DMS53 treated with DMSO at 0.1 percent for 48 hours (cell line): Measurements from ENCODE around the gene TGM4.
"Not testable (repeated sequence)": the region's sequence is repeated elsewhere in the genome, so short reads cannot be mapped to it uniquely, and the experiment has no call there.

Experiments used
- DNase-seq: peaks from one replicate; lab custom pipeline; 2025; ENCODE audit not compliant: unreplicated experiment; lab: John Stamatoyannopoulos, UW

Gene TGM4

GRCh38 chr3:44874308-44874707, at the start of gene TGM4:
TGM4 (plus strand) TSS chr3:44874608; CDS start chr3:44874679, 71 bp downstream.
- no peak for DNase-seq

DNA sequence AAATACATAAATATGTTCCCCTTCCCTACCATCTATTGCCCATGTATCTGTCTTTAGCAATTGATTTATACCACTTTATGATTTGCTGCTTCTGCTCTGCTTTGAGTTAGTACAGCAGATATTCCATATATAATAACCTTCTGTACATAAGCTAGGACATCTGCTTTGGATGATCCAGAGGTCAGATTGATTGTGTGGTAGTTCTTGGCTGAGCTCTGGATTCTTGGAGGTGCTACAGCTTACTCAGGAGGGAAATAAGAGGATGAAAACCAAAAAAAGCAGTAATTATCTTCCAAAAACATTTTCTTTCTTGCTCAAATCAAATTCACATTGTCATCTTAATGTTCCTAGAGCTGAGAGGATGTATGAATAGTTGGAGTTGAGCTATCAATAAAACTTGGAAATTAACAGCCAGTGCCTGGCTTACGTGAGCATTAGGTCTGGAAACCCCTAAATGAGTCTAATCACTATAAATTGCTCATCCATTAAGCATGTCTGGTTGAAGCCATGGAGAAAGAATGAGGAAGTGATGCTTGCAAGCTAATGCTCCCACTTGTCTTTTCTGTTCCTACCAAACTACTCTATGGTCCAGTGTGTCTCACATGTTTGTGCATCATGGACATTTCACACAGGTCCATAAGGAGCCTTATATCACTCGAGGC, 49.0 kb upstream of the TGM4 start:
- DNase-seq, result no peak

DNA sequence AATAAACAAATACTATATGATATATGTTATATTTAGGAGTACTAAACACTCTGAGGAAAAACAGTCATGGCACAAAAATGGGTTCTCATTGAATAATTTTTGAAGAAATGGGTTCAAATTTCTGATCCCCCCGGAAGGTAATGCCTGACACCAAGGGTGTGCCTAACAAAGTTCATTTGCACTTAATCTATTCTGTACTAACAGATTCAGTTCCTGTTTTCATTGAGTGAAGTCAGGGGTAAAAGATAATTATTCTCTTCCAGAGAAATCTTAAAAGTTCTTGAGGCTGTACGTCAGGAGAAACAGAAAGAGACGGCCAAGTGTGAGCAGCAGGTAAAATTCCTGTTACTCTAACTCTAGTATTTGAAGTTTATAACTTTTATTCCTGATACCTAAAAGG, 47.2 kb upstream of the TGM4 start:
- DNase-seq, result no peak

DNA sequence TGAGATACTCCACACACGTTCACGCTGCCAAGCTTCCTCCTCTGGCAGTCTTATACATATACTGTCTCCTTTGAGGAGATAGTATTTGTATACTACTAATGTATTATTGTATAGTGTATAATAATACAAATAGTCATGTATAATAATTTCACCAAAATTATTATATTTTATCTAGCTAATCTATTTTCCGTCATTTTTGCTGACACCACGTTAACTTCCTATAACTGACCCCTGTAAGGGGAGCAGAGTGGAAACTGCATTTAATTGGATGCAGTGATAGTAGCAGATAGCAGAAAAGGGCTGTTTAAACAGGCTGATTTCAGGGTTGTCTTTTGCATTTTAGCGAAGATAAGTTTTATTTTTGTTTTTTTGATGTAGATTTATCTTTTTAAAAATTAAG, 43.2 kb upstream of the TGM4 start:
- DNase-seq, result no peak

GRCh38 chr3:44832032-44832431, 42.4 kb upstream of the TGM4 start:
- no peak for DNase-seq

- DNase-seq, result no peak
These were observed 41.4 kb upstream of the TGM4 start for GRCh38 chr3:44832965-44833364.

- DNase-seq, result no peak
These were observed 41.0 kb upstream of the TGM4 start for GRCh38 chr3:44833394-44833793.

GRCh38 chr3:44835684-44836083, 38.7 kb upstream of the TGM4 start:
- no peak for DNase-seq

- DNase-seq, result no peak
These were observed 32.0 kb upstream of the TGM4 start for GRCh38 chr3:44842376-44842775.

DNA sequence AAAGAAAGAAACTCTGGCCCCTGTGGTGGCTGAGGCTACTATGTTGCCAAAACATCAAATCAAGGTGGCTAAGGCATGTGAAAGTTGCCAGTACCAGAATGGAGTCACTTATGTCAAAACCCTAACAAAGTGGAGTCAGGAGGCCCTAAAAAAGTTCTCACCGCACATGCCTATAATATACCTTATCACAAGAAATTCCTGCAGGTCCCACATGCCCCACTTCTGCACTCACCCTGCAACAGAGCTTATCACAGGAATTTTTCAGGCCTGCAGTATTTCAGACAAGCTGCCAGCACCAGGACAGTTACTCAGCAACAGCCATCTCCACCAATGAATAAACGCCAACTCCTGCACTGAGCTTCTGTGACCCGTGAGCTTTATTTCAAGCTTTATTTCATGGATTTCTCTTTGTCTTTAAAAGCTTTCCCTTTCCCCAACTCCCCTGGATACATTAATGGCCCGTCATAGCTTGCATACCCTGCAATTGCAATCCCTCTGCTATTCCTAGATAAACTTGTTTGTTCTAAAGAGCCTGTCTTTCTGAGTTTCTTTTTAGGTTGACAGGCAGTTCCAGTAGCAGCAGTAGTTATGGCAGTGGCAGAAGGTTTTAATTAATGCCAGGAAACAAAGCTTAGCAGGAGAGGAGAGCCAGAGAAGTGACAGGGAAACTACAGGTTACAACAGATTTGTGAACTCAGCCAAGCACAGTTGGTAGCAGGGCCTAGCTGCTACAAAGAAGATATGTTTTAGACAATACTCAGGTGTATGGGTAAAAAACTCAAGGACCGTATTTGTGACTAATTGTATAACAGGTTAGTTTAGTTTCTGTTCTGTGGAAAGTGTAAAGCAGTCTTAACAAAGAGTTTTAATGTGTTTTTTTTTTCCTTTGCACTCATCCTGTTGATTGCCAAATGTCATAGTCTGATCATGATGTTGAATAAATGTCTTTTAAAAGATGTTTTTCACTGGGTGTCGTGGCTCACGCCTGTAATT, 28.6 kb upstream of the TGM4 start:
- no peak for DNase-seq

- no peak for DNase-seq
These were observed 25.8 kb upstream of the TGM4 start for GRCh38 chr3:44848634-44849033.

DNA sequence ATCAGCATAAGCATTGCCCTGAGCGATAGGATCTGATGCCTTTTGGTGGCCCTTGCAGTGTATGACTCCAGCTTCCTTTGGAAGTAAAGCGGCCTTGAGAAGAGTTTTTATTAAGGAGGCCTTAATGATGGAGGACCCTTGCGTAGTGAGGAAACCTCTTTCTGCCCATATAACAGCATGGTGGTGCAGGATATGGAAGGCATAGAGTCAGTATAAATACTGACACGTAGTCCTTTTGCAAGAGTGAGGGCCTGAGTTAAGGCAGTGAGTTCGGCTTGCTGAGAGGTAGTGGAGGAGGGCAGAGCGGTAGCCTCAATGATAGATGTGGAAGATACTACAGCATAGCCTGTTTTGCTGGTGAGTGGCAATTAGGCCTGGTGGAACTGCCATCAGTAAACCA, 17.7 kb upstream of the TGM4 start:
- not testable (repeated sequence) for DNase-seq

GRCh38 chr3:44860117-44860516, 14.3 kb upstream of the TGM4 start:
- DNase-seq, result no peak

GRCh38 chr3:44861412-44862225, 12.8 kb upstream of the TGM4 start, which contains the start of gene TMEM42:
TMEM42 (plus strand) TSS chr3:44861912; CDS start chr3:44861925, 13 bp downstream.
- DNase-seq, result peak; percentile 38

- no peak for DNase-seq
These were observed 12.2 kb upstream of the TGM4 start for GRCh38 chr3:44862226-44862637.

GRCh38 chr3:44865272-44866035, 9.0 kb upstream of the TGM4 start:
- DNase-seq, result no peak

DNA sequence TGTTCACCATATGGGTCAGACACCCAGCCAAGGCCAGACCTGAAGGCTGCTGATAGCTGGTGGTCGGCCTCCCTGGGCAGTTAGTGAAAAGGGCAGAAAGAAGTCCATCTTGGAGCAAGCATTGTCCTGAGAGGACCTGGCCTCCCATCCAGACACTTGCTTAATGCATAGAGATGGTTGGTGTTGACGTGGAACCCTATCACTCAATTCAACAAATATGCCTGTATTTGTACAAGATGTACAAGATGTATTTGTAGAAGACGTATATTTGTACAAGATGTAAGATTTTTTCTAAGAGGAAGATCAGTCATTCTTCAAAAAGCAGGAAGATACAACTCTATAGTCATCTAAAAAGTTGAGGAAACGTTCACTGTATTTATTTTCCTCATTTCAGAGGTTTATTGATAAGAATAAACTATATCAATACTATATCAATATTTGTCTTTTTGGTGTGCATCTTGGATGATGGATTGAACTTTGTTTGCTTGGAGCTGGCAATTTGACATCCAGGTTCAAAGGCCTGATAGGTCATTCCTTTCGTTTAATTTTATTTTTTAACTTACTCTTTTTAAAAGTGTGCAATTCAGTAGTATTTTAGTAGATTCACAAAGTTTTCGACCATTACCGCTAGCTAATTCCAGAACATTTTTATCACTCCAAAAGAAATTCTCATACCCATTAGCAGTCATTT, 6.8 kb upstream of the TGM4 start:
- DNase-seq, result no peak

DNA sequence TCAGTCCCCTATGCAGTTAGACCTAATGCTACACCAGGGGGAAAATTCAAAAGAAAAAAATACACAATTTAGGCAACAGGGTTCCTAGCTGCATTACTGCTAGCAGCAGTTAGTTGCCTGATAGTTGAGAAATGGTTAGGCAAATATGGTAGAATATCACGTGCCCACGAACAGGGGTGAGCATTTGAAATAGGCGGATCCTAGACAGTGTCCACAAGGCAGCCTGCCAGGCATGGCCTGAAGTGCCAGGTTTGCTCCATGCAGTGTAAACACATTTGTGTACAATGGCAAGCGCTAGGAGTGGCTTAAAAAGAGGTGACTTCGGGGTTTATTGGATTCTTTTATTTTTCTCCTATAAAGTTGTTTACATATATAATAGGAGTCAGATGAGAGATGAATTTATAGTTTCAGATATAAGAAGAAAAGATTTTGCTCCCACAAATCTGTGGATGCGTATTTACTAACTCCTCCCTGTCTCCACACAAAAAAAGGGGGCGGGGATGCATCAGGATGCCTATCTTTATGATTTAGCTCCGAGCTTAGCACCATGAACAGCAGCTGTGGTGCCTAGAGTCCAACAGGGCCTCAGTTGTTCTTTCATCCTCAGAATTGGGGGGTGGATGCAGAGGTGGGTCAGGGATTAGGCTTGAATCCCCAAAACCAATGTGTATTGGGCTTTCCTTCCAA, 3.9 kb upstream of the TGM4 start:
- DNase-seq, result peak; percentile 39

DNA sequence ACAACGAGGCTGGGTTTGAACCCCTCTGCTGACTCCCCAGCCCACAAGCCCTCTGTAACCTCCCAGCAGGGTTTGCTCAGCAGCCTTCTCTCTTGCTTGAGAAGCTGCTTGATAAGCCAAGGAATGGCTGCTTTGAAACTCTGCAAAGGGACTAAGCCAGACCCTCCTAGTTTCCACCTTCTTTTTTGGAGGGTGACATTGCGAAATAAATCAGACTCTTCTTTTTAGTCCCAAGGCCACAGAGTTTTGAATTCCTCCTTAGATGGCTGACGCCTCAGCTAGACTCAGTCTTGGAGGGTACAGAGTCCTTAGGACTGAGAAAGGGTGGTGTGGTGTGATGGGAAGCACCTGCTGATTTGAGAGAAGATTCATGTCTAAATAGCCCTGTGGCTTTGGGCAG, 1.2 kb downstream of the TGM4 start:
- DNase-seq, result no peak
